NT2/D1 (cell line): ENCODE results near the gene SYT15.

Experiments
- DNase-seq: peaks from one replicate; pipeline ENCODE4 v3.0.0-alpha.2; 2011; ENCODE audit warnings: low read depth, low spot score
- H3K27me3 ChIP-seq: 2 replicates; pipeline ENCODE4 v1.6.0; 2011; ENCODE audit warnings: mild to moderate bottlenecking; ENCODE audit not compliant: insufficient read length, insufficient read depth
- H3K36me3 ChIP-seq: 2 replicates; pipeline ENCODE4 v1.6.1; 2011; ENCODE audit warnings: mild to moderate bottlenecking, low read length, mixed read lengths; ENCODE audit not compliant: insufficient read depth, insufficient read length
- H3K4me1 ChIP-seq: 2 replicates; pipeline ENCODE4 v1.5.1; 2011; ENCODE audit not compliant: insufficient read depth, insufficient read length
- H3K4me3 ChIP-seq: 2 replicates; pipeline ENCODE4 v1.5.1; 2011; ENCODE audit warnings: low read depth; ENCODE audit not compliant: insufficient read length
- H3K9ac ChIP-seq: 2 replicates; pipeline ENCODE4 v1.6.0; 2011; ENCODE audit warnings: low read depth; ENCODE audit not compliant: insufficient read length
- H3K9me3 ChIP-seq: 2 replicates; pipeline ENCODE4 v1.5.1; 2011; ENCODE audit warnings: mild to moderate bottlenecking, low read length; ENCODE audit not compliant: insufficient read depth
- SUZ12 ChIP-seq: IDR thresholded peaks from 2 replicates; pipeline ENCODE4 v1.6.1; 2011; ENCODE audit not compliant: insufficient read length, insufficient read depth; ENCODE audit errors: extremely low read depth
- YY1 ChIP-seq: IDR thresholded peaks from 2 replicates; pipeline ENCODE4 v1.6.1; 2011; ENCODE audit not compliant: insufficient read length, insufficient read depth
- ZNF274 ChIP-seq: IDR thresholded peaks from 2 replicates; pipeline ENCODE4 v1.6.1; 2011; ENCODE audit warnings: mild to moderate bottlenecking, low read depth, low read length

The SYT15 gene

GRCh38 chr10:46546591-46547540, 32.1 kb upstream of the SYT15 start:
- peaks cover 13% of the 10 kb centered on the region for H3K36me3 ChIP-seq
- no peak for TF ChIP-seq ZNF274
- TF ChIP-seq YY1: no peak
- TF ChIP-seq SUZ12: no peak
- no peaks in the 10 kb centered on the region for H3K27me3 ChIP-seq
- no peak overlapping the region for H3K4me3 ChIP-seq
- no peak overlapping the region for H3K9ac ChIP-seq
- DNase-seq: no peak
- no peaks in the 10 kb centered on the region for H3K9me3 ChIP-seq
- peaks cover 8% of the 10 kb centered on the region for H3K4me1 ChIP-seq

GRCh38 chr10:46547541-46548497, 31.1 kb upstream of the SYT15 start:
- Histone ChIP-seq H3K36me3 (peaks cover 14% of the 10 kb centered on the region), H3K4me3 (no peak overlapping the region), H3K9me3 (no peaks in the 10 kb centered on the region), H3K4me1 (peaks cover 6% of the 10 kb centered on the region), H3K27me3 (no peaks in the 10 kb centered on the region), H3K9ac (no peak overlapping the region)
- TF ChIP-seq SUZ12: no peak
- TF ChIP-seq YY1: no peak
- no peak for TF ChIP-seq ZNF274
- no peak for DNase-seq

DNA sequence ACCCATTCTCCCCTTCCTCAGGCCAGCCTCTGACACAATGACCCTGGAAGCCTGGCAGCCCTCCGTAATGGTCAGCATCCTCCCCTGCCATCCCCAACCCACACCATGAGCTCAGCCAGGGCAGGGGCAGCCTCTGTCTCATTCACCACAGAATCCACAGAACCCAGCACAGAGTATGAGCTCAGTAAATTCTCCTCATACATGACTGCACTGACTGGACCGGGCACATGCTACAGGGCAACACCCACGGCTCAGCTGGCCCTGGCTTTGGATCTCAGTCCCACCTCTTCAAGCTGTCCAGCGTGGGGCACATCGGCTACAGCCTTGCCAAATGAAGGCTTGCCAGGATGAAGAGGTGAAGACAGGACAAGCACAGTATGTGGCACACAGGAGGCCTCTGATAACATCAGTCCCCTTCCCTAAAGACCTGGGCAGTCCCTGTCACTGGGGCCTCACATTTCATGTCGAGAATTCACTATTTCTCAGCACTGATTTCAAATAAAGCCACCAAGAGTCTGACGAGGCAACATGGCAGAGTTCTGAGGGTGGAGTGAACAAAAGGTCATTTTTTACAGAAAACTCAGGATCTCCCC, 30.3 kb upstream of the SYT15 start:
- Histone ChIP-seq H3K9ac (no peak overlapping the region), H3K9me3 (no peaks in the 10 kb centered on the region), H3K36me3 (peaks cover 20% of the 10 kb centered on the region), H3K4me3 (no peak overlapping the region), H3K27me3 (no peaks in the 10 kb centered on the region), H3K4me1 (peaks cover 5% of the 10 kb centered on the region)
- DNase-seq: no peak
- no peak for TF ChIP-seq SUZ12
- TF ChIP-seq ZNF274: no peak
- no peak for TF ChIP-seq YY1

DNA sequence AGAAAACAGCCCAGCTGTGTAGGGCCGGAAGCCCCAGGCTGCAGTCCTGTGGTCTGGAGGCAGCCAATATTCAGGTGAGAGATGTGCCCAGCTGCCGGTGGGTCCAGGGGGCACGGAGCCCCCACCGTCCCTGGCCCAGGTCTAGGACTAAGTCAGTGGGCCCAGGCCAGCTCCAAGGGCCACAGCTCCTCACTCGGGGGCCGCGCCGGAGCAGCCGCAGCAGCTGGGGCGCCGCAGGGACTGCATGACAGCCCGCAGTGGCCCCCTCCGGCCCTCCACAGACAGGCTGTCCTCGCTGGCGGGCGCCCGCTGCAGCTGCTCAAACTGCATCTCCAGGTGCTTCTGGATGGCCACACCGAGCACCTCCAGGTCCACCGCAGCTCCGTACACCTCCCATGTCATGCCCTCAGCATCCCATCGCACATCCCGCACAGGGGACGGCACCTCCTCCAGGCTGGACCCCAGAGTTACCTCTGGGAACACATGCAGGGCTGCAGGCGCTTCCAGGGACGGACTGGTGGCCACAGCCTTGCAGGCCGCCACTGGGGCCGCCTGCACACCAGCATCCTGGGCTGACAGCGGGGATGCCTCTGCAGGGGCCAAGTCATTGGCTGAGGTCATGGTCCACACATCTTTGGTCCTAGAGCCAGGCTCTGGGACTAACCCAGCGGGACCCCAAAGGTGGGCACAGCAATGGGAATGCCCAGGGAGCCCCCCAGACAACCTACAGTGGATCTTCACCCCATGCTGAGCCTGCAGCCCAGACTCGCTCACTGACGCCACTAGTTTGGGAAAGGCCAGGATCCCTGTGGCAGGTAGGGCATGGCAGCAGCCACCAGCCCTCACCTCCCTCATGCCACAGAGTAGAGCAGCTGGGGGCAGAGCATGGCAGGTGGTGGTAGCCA, 29.5 kb upstream of the SYT15 start:
- peaks cover 20% of the 10 kb centered on the region for H3K36me3 ChIP-seq
- H3K9me3 ChIP-seq: no peaks in the 10 kb centered on the region
- H3K4me1 ChIP-seq: peaks cover 5% of the 10 kb centered on the region
- H3K4me3 ChIP-seq: no peak overlapping the region
- DNase-seq: no peak
- no peak for TF ChIP-seq ZNF274
- no peak for TF ChIP-seq YY1
- no peak for TF ChIP-seq SUZ12
- H3K9ac ChIP-seq: no peak overlapping the region
- peaks cover 3% of the 10 kb centered on the region for H3K27me3 ChIP-seq

- no peaks in the 10 kb centered on the region for H3K9me3 ChIP-seq
- H3K4me3 ChIP-seq: no peak overlapping the region
- H3K27me3 ChIP-seq: peaks cover 7% of the 10 kb centered on the region
- TF ChIP-seq SUZ12 (no peak), YY1 (no peak), ZNF274 (no peak)
- no peak overlapping the region for H3K9ac ChIP-seq
- peaks cover 20% of the 10 kb centered on the region for H3K36me3 ChIP-seq
- DNase-seq: no peak
- H3K4me1 ChIP-seq: peaks cover 5% of the 10 kb centered on the region
Measured at GRCh38 chr10:46550076-46550790, 28.7 kb upstream of the SYT15 start.
